Activated CD4-positive, alpha-beta T cell treated with anti-CD3 and anti-CD28 coated beads, Interleukin-10, Interleukin-2, amounts not matched to agents 100 ng/mL and 50 ng/mL, durations not matched to agents 16 hours and 8 hours (primary cell): ENCODE measurements around the gene TMEM53.

ENCODE experiments used
- DNase-seq: peaks from one replicate; pipeline ENCODE4 v3.0.0-alpha.2; 2020

The TMEM53 gene

DNA sequence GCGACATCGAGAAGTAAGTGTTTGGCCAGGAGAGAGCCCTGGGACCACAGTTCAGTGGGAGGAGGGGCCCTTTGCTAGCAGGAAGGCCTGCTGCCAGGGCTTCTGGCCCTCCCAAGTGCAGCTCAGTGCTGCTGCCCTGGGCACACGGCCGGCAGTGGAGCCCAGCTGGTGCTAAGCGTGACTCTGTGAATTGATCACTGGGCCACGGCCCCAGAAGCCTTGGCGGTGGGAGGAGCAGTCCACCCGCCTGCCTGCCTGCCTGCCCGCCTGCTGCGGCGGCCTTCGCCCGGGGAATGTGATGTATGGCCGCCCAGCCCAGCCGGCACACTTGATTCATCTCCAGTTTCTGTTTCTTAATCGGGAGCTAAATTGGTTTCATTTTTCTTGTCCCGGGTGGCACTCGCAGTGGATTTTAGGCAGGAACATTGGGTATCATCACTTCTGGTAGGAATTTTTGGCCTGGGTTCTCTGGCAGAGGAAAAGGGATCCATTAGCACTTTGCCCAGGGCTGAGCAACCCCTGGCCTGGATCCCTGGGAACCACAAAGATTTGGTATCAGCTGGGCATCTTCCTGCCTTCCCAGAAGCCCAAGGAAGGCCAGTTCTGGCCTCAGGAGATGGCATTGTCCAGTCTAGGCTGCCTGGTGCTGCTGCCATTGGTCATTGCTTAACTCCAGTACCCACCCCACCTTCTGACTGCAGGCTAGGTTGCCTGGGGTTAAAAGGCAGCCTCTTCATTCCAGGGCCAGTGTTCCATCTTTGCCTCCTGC is 28.6 kb downstream of the TMEM53 start:
- no peak for DNase-seq

- DNase-seq, result no peak
Observed at GRCh38 chr1:44644806-44645205, 29.5 kb downstream of the TMEM53 start.

- DNase-seq, result no peak
Observed at GRCh38 chr1:44643721-44644334, 30.5 kb downstream of the TMEM53 start.

- no peak for DNase-seq
Observed at GRCh38 chr1:44642925-44643324, 31.4 kb downstream of the TMEM53 start.

DNA sequence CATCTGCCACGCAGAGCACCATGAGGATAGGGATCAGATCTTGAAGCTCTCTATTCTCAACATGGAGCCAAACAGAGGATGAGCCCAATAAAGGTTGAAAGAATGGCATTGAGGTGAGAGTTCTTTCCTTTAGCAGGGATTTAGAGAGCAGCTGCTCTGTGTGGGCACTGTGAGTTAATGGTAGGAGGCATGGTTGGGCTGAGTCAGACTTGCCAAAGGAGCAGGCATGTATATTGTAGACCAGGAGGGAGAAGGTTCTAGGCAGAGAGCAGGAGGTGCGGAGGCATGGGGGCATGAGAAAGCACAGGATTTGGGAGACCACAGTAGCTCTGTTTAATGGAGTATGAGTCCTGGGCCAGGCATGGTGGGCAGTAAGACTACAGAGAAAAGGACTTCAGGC is 32.0 kb downstream of the TMEM53 start:
- DNase-seq, result no peak

GRCh38 chr1:44641126-44642102 is 32.9 kb downstream of the TMEM53 start:
- DNase-seq, result no peak

DNA sequence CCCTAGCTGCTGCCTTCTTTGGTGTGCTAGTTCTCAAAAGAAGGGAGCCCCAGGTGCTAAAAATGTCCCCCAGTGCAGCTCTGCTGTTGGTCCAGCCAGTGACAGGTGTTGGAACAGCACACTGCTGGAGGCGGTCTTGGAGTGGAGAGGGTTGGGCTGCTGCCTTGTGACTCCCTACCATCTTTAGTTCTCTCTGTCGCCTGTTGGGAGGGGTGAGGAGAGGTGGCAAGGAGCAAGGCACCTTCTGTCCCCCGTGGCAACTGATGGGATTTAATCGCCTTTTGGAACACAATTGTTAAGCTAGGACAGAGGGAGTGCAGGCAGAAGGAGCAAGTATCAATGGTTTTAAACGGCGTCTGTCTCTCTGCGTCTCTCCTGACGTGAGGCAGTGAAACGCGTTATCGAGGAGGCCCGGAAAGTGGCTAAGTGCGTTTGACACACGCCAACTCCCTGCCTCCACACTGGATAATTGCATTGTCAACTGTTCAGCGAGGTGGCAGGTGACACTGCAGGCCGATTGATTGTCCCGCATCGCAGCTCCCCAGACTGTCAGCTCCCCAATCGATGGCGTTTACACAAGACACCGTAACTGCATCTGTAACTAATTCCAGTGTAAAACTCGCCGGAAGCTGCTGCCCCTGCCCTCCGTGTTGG is 34.0 kb downstream of the TMEM53 start:
- no peak for DNase-seq

- DNase-seq, result no peak
Observed at GRCh38 chr1:44637702-44638411, 36.4 kb downstream of the TMEM53 start.

DNA sequence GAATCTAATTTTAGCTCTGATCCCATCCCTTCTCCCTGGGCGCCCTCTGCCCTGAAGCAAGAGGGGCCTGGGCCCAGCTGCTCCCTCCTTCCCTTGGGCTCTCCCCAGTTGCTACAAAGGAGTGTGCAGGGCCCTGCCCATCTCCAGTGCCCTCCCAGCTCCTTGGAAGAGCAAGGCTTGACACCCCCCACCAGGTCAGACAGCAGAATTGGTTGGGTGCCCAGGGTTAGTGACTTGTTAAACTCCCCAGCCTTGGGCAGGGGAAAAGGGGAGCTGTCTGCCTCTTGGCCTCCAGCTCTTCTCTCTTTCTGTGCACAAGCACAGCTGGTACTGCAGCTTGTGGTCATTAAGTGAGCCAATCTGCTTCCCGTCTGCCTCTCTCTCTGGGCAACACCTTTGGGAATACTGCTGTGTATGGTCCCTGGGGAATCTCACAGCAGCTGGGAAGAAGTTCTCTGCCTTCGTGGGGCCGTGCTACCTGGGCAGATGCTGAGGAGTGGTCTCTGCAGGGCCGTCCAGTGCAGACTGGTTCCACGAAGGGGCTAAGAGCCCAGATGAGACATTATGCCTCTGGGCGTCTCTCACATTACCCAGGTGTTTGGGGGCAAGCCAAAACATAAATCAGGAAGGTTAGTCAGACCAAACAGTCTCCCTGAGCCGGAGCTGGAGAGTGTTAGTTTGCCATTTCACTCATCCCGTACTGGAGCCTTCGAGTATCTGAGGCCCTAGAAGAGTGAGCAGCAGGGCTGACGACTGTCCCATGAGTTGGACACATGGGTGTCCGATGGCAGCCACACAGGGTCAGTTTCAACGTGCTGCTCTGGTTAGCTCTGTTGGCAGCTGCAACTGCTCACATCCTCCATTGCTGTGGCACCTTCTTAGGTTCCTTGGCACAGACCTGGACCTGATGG is 37.3 kb downstream of the TMEM53 start:
- DNase-seq, result no peak

- no peak for DNase-seq
Observed at GRCh38 chr1:44636083-44636687, 38.1 kb downstream of the TMEM53 start.

DNA sequence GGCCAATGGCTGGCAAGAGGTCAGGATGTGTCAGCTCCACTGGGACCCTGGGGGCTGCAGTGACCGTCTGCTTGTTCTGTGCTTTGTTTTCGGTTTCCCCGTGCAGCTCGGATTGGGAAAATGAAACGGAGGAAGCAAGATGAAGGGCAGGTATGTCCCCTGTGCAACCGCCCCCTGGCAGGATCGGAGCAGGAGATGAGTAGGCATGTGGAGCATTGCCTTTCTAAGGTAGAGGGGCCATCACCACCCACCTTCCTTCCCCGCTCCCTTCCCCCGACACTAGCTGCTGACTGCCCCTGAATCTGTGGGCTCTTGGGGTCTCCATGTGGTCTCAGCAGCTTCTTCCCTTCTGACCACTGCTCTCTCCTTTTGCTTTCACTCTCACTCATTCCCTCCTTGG is 38.8 kb downstream of the TMEM53 start:
- DNase-seq, result no peak

- no peak for DNase-seq
Observed at GRCh38 chr1:44634606-44635189, 39.6 kb downstream of the TMEM53 start.

DNA sequence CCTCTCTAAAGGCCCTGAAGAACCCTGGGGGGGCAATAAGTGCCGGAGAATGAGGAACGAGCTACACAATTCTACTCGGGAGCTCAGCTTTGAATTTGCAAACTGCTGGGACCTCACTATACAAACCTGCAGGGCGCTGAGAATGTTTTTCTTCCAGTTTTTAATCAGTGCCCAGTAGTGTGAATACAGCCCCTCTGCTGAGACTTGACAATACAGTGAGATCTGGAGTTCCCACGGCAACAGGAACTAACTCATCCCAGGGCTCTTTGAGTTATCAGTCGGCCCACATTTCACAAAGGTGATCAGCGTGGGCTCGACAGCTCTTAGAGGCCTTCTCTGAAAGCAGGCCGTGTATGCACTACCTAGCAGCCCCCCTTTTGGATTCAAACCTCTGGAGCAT is 41.7 kb downstream of the TMEM53 start:
- peak; percentile 23 for DNase-seq

DNA sequence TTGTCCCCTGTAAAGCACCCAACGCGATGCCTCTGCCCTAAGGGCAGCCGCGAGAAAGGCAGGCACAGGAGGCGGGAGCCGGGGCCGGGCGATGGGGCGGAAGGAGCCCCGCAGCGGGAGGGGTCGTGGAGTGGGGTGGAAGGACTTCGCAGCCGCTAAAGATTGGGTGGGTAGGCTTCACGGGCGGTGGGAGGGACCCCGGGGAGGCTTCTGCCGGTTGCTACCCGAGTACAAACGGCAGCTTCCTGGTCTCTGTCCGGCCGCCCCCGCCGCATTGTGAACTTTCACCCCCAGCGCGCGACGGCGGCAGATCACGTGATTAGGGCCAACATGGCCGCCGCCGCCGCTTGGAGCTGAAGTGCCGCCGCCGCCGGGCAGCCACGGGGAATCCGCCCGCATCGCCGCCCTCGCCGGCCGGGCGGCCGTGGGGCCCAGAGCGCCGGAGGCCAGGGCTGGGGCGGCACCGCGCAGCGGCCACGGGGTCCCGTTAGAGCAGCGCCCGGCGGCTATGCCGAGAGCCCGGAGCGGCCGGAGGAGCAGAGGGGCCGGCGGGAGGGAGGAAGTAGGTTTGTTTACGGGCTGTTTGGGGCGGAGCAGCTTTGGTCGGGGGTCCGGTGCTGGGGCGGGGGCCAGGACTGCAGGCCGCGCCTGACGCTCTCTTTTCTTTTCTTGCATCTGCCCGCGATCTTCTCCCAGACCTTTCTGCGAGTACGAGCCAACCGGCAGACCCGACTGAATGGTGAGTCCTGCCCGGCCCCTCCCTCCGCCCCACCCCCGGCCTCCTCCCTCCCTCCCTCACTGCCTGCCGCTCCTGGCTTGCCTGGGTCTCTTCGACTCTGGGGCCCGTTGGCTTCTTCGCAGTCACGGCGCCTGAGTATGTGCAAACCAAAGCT is 42.4 kb downstream of the TMEM53 start:
- DNase-seq, result peak; percentile 92

- DNase-seq, result no peak
Observed at GRCh38 chr1:44631333-44631646, 43.0 kb downstream of the TMEM53 start.

DNA sequence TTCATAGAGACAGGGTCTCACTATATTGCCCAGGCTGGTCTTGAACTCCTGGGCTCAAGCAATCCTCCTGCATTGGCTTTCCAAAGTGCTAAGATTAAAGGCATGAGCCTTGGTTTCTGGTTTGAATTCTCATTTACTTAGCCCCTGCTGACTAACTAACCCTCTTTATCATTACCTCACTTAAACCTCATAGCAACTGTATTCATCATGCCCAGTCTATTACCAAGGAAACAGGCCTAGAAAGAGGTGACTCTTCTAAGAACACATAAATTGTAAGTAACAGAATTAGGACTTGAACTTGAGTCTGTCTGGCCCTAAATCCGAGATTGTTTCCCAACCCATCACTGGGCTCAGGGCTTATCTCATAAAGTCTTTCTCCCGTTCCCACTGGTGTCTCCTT is 44.2 kb downstream of the TMEM53 start:
- DNase-seq, result no peak

DNA sequence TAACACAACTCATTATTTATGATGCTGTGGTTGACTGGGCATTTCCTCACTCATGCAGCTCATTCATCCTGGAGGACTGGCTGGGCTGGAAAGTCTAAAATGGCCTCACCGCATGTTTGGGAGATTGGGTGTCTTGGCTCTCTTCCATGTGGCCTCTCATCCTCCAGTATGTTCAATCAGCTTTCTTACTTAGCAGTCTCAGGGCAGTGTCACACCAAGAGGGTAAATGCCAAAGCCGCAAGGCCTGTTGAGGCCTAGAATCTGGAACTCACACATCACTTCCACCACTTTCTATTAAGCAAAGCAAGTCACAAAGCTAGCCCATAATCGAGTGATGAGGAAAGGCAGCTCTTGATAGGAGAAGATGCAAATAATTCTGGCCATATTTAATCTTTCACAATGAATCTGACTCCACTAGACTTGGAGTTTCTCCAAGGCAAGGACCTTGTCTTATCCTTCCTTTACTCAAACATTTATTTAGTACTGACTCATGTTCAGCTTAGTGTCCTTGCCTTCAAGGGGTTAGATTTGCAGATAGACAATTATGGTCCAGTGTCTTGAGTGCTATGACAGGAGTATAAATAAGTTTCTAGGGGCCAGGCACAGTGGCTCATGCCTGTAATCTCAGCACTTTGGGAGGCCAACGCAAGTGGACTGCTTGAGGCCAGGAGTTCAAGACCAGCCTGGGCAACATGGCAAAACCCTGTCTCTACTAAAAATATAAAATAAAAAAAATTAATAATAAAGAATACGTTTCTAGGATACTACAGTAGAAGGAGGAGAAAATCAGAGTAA is 45.1 kb downstream of the TMEM53 start:
- no peak for DNase-seq

- no peak for DNase-seq
Observed at GRCh38 chr1:44625348-44625747, 48.9 kb downstream of the TMEM53 start.
